IMR-90 (cell line): Measurements from ENCODE around the gene SMIM44. TPM values are rescaled to one million over a fixed set of nuclear protein-coding genes. Genes with fewer than 3 reads are reported as not detected.
A peak's percentile ranks its signal among the peaks of the same experiment; 100 is the strongest.

Experiments used
- ATAC-seq: fragments of 200-7000 bp; cut with Tn5 transposase; 2 replicates; pipeline ENCODE4 v1.9.1; 2020; ENCODE audit warnings: low read depth, mild to moderate bottlenecking, moderate library complexity
- BruUV-seq: library from RNA; stranded (reverse); fragments of 400-500 nt; replicated peaks from 2 replicates; lab custom pipeline; 2021; lab: Mats Ljungman, UMichigan
- CTCF ChIA-PET: fragments of 300-600 bp; formaldehyde crosslinking; extraction: SDS; loops from one replicate; lab custom pipeline; 2021; ENCODE audit warnings: antibody characterized with exemption; lab: Yijun Ruan, JAX
- POLR2A ChIA-PET: fragments of 300-600 bp; sonication (Branson Sonifier 250); formaldehyde crosslinking; loops from one replicate; lab custom pipeline; 2022; ENCODE audit warnings: antibody characterized with exemption; ENCODE audit not compliant: unreplicated experiment; lab: Charles Lee
- DNase-seq: peaks from one replicate; pipeline ENCODE4 v3.0.0; 2013
- H2AFZ ChIP-seq: replicated peaks from 2 replicates; pipeline ENCODE3; 2013; ENCODE audit warnings: low read length, mild to moderate bottlenecking; ENCODE audit not compliant: poor library complexity
- H2AK5ac ChIP-seq: 2 replicates; pipeline ENCODE4 v1.6.1; 2013; ENCODE audit warnings: low read depth, low read length, inconsistent platforms
- H2AK9ac ChIP-seq: replicated peaks from 2 replicates; pipeline ENCODE3; 2013; ENCODE audit warnings: mild to moderate bottlenecking, low read depth, low read length, moderate library complexity; ENCODE audit not compliant: poor library complexity
- H2BK120ac ChIP-seq: 2 replicates; pipeline ENCODE4 v1.6.1; 2013; ENCODE audit warnings: low read depth, low read length, inconsistent platforms
- H2BK15ac ChIP-seq: 3 replicates; pipeline ENCODE4 v1.6.1; 2013; ENCODE audit warnings: low read depth, low read length, inconsistent platforms
- H2BK20ac ChIP-seq: 2 replicates; pipeline ENCODE4 v1.6.1; 2013; ENCODE audit warnings: low read depth, mild to moderate bottlenecking, inconsistent platforms, low read length, moderate library complexity
- H2BK5ac ChIP-seq: 2 replicates; pipeline ENCODE4 v1.6.1; 2013; ENCODE audit warnings: mild to moderate bottlenecking, low read depth, low read length, inconsistent platforms; ENCODE audit not compliant: poor library complexity, severe bottlenecking
- H3K14ac ChIP-seq: replicated peaks from 2 replicates; pipeline ENCODE4 v1.6.1; 2013; ENCODE audit warnings: low read depth, low read length, inconsistent platforms
- H3K18ac ChIP-seq: 2 replicates; pipeline ENCODE4 v1.6.1; 2013; ENCODE audit warnings: low read depth, low read length, control low read depth
- H3K23ac ChIP-seq: 2 replicates; pipeline ENCODE4 v1.6.1; 2013; ENCODE audit warnings: low read depth, low read length, inconsistent platforms
- H3K27ac ChIP-seq: 2 replicates; pipeline ENCODE4 v1.5.1; 2013; ENCODE audit warnings: mild to moderate bottlenecking, control low read depth, low read length; ENCODE audit not compliant: insufficient read depth
- H3K27me3 ChIP-seq: 2 replicates; pipeline ENCODE4 v1.6.1; 2013; ENCODE audit warnings: low read length; ENCODE audit not compliant: control insufficient read depth, insufficient read depth
- H3K36me3 ChIP-seq: 2 replicates; pipeline ENCODE4 v1.6.1; 2013; ENCODE audit warnings: low read length, mixed read lengths; ENCODE audit not compliant: control insufficient read depth, insufficient read depth
- H3K4ac ChIP-seq: 2 replicates; pipeline ENCODE4 v1.6.1; 2013; ENCODE audit warnings: low read depth, low read length, inconsistent platforms
- H3K4me1 ChIP-seq: 2 replicates; pipeline ENCODE4 v1.6.1; 2013; ENCODE audit warnings: low read length, mixed read lengths; ENCODE audit not compliant: control insufficient read depth, insufficient read depth
- H3K4me2 ChIP-seq: 2 replicates; pipeline ENCODE4 v1.6.1; 2013; ENCODE audit warnings: low read depth, mild to moderate bottlenecking, control low read depth, low read length, moderate library complexity
- H3K4me3 ChIP-seq: 2 replicates; pipeline ENCODE4 v1.5.1; 2013; ENCODE audit warnings: low read depth, mild to moderate bottlenecking, control low read depth, low read length, moderate library complexity; ENCODE audit not compliant: insufficient read depth
- H3K56ac ChIP-seq: 2 replicates; pipeline ENCODE4 v1.6.1; 2013; ENCODE audit warnings: low read length, inconsistent platforms; ENCODE audit not compliant: insufficient read depth; ENCODE audit errors: extremely low read depth
- H3K79me1 ChIP-seq, 2 experiments: 2 replicates each; pipeline ENCODE4 v1.6.1; 2013; ENCODE audit warnings: low read length in 2 of 2, inconsistent platforms in 1 of 2, low read depth in 1 of 2
- H3K9ac ChIP-seq: 2 replicates; pipeline ENCODE4 v1.6.1; 2013; ENCODE audit warnings: low read depth, low read length, control low read depth
- H3K9me1 ChIP-seq: 2 replicates; pipeline ENCODE4 v1.6.1; 2013; ENCODE audit warnings: low read length, inconsistent platforms; ENCODE audit not compliant: insufficient read depth
- H3K9me3 ChIP-seq: 2 replicates; pipeline ENCODE4 v1.6.1; 2013; ENCODE audit warnings: low read length; ENCODE audit not compliant: control insufficient read depth, insufficient read depth
- H4K20me1 ChIP-seq: 2 replicates; pipeline ENCODE4 v1.6.1; 2013; ENCODE audit warnings: low read length, inconsistent platforms; ENCODE audit not compliant: insufficient read depth
- H4K5ac ChIP-seq: 2 replicates; pipeline ENCODE4 v1.6.1; 2013; ENCODE audit warnings: mild to moderate bottlenecking, low read depth, low read length, control low read depth
- H4K8ac ChIP-seq, 2 experiments: 2 replicates each; pipeline ENCODE4 v1.6.1; 2013; ENCODE audit warnings: low read depth in 2 of 2, low read length in 2 of 2, control low read depth in 1 of 2, inconsistent platforms in 1 of 2
- H4K91ac ChIP-seq: 2 replicates; pipeline ENCODE4 v1.6.1; 2013; ENCODE audit warnings: low read depth, low read length, inconsistent platforms; ENCODE audit not compliant: insufficient read depth
- CTCF ChIP-seq: conservative IDR thresholded peaks from 2 replicates; pipeline ENCODE4 v1.5.1; 2012; ENCODE audit warnings: mild to moderate bottlenecking, low read depth, low read length, improper control_type of control experiment
- WGBS, 2 experiments: methylation state at CpG; one replicate each; pipeline versions ENCODE4 v1.1.5 to v1.1.7; 2013; ENCODE audit warnings: missing lambda C conversion rate in 2 of 2; ENCODE audit not compliant: insufficient read length in 1 of 2; ENCODE audit errors: extremely low coverage in 2 of 2; 5-methylcytosine and 5-hydroxymethylcytosine counted together
- dilution Hi-C: fragments of 300-500 bp; cut with HindIII; formaldehyde crosslinking; loops from one replicate; pipeline ENCODE4 v1.14.3; 2018; ENCODE audit warnings: low sequenced_read_pairs; ENCODE audit not compliant: unreplicated experiment
- in situ Hi-C: fragments of 300-500 bp; cut with MboI; formaldehyde crosslinking; loops from 3 replicates; pipeline ENCODE4 v1.14.3; 2019; ENCODE audit warnings: low sequenced_read_pairs, inconsistent platforms, mixed read lengths
- intact Hi-C: fragments of 100-400 bp; cut with micrococcal nuclease; formaldehyde crosslinking; loops from 2 replicates; pipeline ENCODE4 v1.10.0; 2022
- polyA plus RNA-seq, 3 experiments: library from polyadenylated mRNA; depleted of rRNA; stranded (reverse); fragments of >200 nt; gene quantifications; 2 replicates each; pipeline ENCODE4 v1.2.3, GENCODE V29; 2012; ENCODE audit warnings: low replicate concordance in 1 of 3
- total RNA-seq: library from RNA; depleted of rRNA; stranded (reverse); fragments of >200 nt; gene quantifications from 2 replicates; pipeline ENCODE4 v1.2.3, GENCODE V29; 2012

The SMIM44 gene
- total and polyA plus RNA-seq, 2 of the 4 experiments (the other 2 are of a cell fraction): not detected

GRCh38 chr19:3499738-3500428 lies 16.6 kb upstream of the SMIM44 start:
- H3K36me3 ChIP-seq: peaks cover 10% of the 10 kb centered on the region
- intact Hi-C loops (no loop called here), dilution Hi-C loops (no loop called here), in situ Hi-C loops (loop anchor here (25.0 kb wide), 1 partner anchor 538 kb away; no protein-coding TSS in a partner anchor)
- no peak overlapping the region for H2BK20ac ChIP-seq
- H2BK120ac ChIP-seq: no peak overlapping the region; the same call in 1 of the 2 replicates
- peak overlapping the region; percentile 43; the same call in 1 of the 2 replicates for H4K91ac ChIP-seq
- peak overlapping the region; percentile 80 for H3K4ac ChIP-seq
- peak overlapping the region; percentile 53 for H4K5ac ChIP-seq
- no TSS peak for BruUV-seq
- peak overlapping the region; percentile 82 for H3K4me2 ChIP-seq
- no peak for TF ChIP-seq CTCF
- H4K20me1 ChIP-seq: no peaks in the 10 kb centered on the region
- peaks cover 8% of the 10 kb centered on the region; the same call in 1 of the 2 replicates for H3K9me1 ChIP-seq
- 8% methylated on average over 5 of the region's 18 CpGs; no CpG with 5 or more reads in 1 of the 2 experiments for WGBS, 2 experiments
- H2AK5ac ChIP-seq: peak overlapping the region; percentile 96
- H3K79me1 ChIP-seq: peaks cover 8 to 42% of the 10 kb centered on the region in 2 experiments; a peak in 3 of 4 replicates
- H2AK9ac ChIP-seq: peak overlapping the region; percentile 95
- H3K14ac ChIP-seq: peak overlapping the region; percentile 86
- H2AFZ ChIP-seq: peak overlapping the region; percentile 97
- POLR2A ChIA-PET: no interaction called here
- ATAC-seq (no peak; the same call in 1 of the 2 replicates), DNase-seq (no peak)
- peak overlapping the region; percentile 36; the same call in 1 of the 2 replicates for H3K56ac ChIP-seq
- no peak overlapping the region for H2BK15ac ChIP-seq
- peak overlapping the region; percentile 89 for H3K27ac ChIP-seq
- no peaks in the 10 kb centered on the region for H3K4me1 ChIP-seq
- no peak overlapping the region for H2BK5ac ChIP-seq
- H3K18ac ChIP-seq: no peak overlapping the region
- peak overlapping the region; percentile 85 for H3K23ac ChIP-seq
- CTCF ChIA-PET: no interaction called here
- H3K9me3 ChIP-seq: no peaks in the 10 kb centered on the region
- H3K27me3 ChIP-seq: no peaks in the 10 kb centered on the region
- peak overlapping the region; percentile 93 for H3K9ac ChIP-seq
- H4K8ac ChIP-seq: peak overlapping the region; percentile 54 to 96
- H3K4me3 ChIP-seq: peak overlapping the region; percentile 57
